ENCODE results near the gene MED9.

Gene MED9

DNA sequence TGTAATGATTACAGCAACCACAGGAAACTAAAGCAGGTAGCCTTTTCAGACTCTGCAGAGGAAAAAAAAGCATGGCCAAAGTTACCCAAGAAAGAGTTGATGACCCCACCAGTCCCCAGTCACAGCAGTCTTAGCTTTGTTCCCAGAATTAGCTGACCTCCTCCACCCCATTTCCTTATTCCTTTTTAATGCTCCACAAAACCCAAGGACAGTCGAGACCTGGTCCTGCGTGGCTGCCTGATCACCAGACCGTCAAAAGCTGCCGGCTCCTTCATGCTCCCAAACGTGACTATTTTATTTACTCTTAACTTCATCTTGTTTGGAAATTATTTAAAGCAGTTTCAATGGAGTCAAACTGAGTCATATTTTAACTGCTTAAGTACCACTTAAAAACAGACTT lies 28.7 kb upstream of the MED9 start:
- H3K4me1 ChIP-seq (ENCODE audit: insufficient read depth, low read length, severe bottlenecking): no peaks in the 10 kb centered on the region
- no peak overlapping the region for H3K4me2 ChIP-seq (ENCODE audit: low read length)
- no peaks in the 10 kb centered on the region for H3F3A ChIP-seq (ENCODE audit: insufficient read depth, low read length)
- no peaks in the 10 kb centered on the region for H3K36me3 ChIP-seq (ENCODE audit: insufficient read depth, low read length)
- H3K27me3 ChIP-seq (ENCODE audit: insufficient read depth, low read length): peaks cover 3% of the 10 kb centered on the region; the same call in 1 of the 2 replicates
- no peaks in the 10 kb centered on the region for H3K9me3 ChIP-seq (ENCODE audit: low read length)
- no peak overlapping the region for H3K27ac ChIP-seq (ENCODE audit: low read depth, low read length, poor library complexity, severe bottlenecking)
- no peak overlapping the region for H2AFZ ChIP-seq (ENCODE audit: low read length)
- TF ChIP-seq, protein P1, sequence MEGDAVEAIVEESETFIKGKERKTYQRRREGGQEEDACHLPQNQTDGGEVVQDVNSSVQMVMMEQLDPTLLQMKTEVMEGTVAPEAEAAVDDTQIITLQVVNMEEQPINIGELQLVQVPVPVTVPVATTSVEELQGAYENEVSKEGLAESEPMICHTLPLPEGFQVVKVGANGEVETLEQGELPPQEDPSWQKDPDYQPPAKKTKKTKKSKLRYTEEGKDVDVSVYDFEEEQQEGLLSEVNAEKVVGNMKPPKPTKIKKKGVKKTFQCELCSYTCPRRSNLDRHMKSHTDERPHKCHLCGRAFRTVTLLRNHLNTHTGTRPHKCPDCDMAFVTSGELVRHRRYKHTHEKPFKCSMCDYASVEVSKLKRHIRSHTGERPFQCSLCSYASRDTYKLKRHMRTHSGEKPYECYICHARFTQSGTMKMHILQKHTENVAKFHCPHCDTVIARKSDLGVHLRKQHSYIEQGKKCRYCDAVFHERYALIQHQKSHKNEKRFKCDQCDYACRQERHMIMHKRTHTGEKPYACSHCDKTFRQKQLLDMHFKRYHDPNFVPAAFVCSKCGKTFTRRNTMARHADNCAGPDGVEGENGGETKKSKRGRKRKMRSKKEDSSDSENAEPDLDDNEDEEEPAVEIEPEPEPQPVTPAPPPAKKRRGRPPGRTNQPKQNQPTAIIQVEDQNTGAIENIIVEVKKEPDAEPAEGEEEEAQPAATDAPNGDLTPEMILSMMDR (IDR thresholded peaks at IDR 0.05; ENCODE audit: low read length): no peak
- no peak for TF ChIP-seq EZH2 (IDR thresholded peaks at IDR 0.05; ENCODE audit: borderline replicate concordance, low read length)
- H3K79me2 ChIP-seq (ENCODE audit: insufficient read depth, low read length): no peaks in the 10 kb centered on the region
- H3K4me3 ChIP-seq (ENCODE audit: low read depth, low read length, poor library complexity, severe bottlenecking): no peak overlapping the region
- no peak overlapping the region for H3K9ac ChIP-seq (ENCODE audit: low read length)
- H4K20me1 ChIP-seq (ENCODE audit: insufficient read depth, low read length): no peaks in the 10 kb centered on the region
- no peaks in the 10 kb centered on the region for H3K9me2 ChIP-seq (ENCODE audit: low read depth, low read length)

DNA sequence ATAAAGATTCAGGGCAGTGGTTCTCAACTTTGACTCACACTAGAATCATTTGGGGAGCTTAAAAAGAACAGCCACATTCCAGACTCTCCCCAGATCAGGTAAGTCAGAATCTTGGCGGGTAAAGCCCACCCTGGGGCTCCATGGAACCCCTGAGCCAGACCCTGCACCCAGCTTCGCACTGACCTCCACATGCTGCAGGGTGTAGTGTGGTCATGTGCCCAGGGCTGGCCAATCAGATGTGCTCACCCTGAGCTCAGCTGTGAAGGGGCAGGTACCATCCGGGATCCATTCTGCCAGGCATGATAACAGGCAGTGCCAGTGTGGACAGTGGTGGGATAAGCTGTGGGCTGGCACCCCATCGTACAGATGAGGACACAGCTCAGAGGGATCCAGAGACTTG lies 28.1 kb upstream of the MED9 start:
- no peaks in the 10 kb centered on the region for H3K9me2 ChIP-seq (ENCODE audit: low read depth, low read length)
- peaks cover 3% of the 10 kb centered on the region; the same call in 1 of the 2 replicates for H3K27me3 ChIP-seq (ENCODE audit: insufficient read depth, low read length)
- H2AFZ ChIP-seq (ENCODE audit: low read length): no peak overlapping the region
- H3F3A ChIP-seq (ENCODE audit: insufficient read depth, low read length): no peaks in the 10 kb centered on the region
- no peaks in the 10 kb centered on the region for H3K79me2 ChIP-seq (ENCODE audit: insufficient read depth, low read length)
- H3K9ac ChIP-seq (ENCODE audit: low read length): no peak overlapping the region
- no peak overlapping the region for H3K27ac ChIP-seq (ENCODE audit: low read depth, low read length, poor library complexity, severe bottlenecking)
- no peak overlapping the region for H3K4me3 ChIP-seq (ENCODE audit: low read depth, low read length, poor library complexity, severe bottlenecking)
- no peaks in the 10 kb centered on the region for H4K20me1 ChIP-seq (ENCODE audit: insufficient read depth, low read length)
- no peaks in the 10 kb centered on the region for H3K9me3 ChIP-seq (ENCODE audit: low read length)
- no peaks in the 10 kb centered on the region for H3K4me1 ChIP-seq (ENCODE audit: insufficient read depth, low read length, severe bottlenecking)
- TF ChIP-seq, protein P1 (IDR thresholded peaks at IDR 0.05; ENCODE audit: low read length): no peak
- TF ChIP-seq EZH2 (IDR thresholded peaks at IDR 0.05; ENCODE audit: borderline replicate concordance, low read length): no peak
- H3K36me3 ChIP-seq (ENCODE audit: insufficient read depth, low read length): no peaks in the 10 kb centered on the region
- no peak overlapping the region for H3K4me2 ChIP-seq (ENCODE audit: low read length)

DNA sequence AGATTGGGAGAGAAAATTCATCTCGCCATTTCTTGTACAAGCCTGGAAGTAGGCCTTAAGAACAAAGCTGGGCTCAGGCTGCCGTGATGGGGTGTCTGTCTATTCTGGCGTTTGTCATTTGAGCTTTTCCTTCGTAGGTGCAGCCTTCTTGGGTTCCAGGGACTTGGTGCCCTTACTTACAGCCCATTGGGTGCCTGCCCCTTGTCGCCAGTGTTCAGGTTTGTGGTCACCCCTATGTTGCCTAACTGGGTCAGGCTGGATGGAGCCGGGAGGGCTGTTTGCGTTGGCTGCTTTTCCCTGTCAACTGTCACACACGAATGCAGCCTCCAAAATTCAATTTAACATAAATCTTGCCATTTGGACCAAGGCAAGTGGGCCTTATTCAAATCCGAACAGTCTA lies 23.7 kb upstream of the MED9 start:
- Histone ChIP-seq H2AFZ (ENCODE audit: low read length) (no peak overlapping the region), H3F3A (ENCODE audit: insufficient read depth, low read length) (no peaks in the 10 kb centered on the region), H3K4me1 (ENCODE audit: insufficient read depth, low read length, severe bottlenecking) (no peaks in the 10 kb centered on the region), H3K4me2 (ENCODE audit: low read length) (no peak overlapping the region), H3K4me3 (ENCODE audit: low read depth, low read length, poor library complexity, severe bottlenecking) (no peak overlapping the region), H3K79me2 (ENCODE audit: insufficient read depth, low read length) (no peaks in the 10 kb centered on the region), H3K9ac (ENCODE audit: low read length) (no peak overlapping the region), H3K27ac (ENCODE audit: low read depth, low read length, poor library complexity, severe bottlenecking) (no peak overlapping the region), H4K20me1 (ENCODE audit: insufficient read depth, low read length) (no peaks in the 10 kb centered on the region), H3K9me3 (ENCODE audit: low read length) (no peaks in the 10 kb centered on the region), H3K9me2 (ENCODE audit: low read depth, low read length) (no peaks in the 10 kb centered on the region), H3K27me3 (ENCODE audit: insufficient read depth, low read length) (peaks cover 3% of the 10 kb centered on the region; the same call in 1 of the 2 replicates), H3K36me3 (ENCODE audit: insufficient read depth, low read length) (no peaks in the 10 kb centered on the region)
- no peak for TF ChIP-seq EZH2 (IDR thresholded peaks at IDR 0.05; ENCODE audit: borderline replicate concordance, low read length)
- TF ChIP-seq, protein P1 (IDR thresholded peaks at IDR 0.05; ENCODE audit: low read length): no peak
